ENCODE results near the gene ASB1. TPM values are rescaled to one million over a fixed set of nuclear protein-coding genes. Genes with fewer than 3 reads are reported as not detected.

ASB1 gene
- total RNA-seq, 1 experiment from 2014 or later = 24.7 TPM

DNA sequence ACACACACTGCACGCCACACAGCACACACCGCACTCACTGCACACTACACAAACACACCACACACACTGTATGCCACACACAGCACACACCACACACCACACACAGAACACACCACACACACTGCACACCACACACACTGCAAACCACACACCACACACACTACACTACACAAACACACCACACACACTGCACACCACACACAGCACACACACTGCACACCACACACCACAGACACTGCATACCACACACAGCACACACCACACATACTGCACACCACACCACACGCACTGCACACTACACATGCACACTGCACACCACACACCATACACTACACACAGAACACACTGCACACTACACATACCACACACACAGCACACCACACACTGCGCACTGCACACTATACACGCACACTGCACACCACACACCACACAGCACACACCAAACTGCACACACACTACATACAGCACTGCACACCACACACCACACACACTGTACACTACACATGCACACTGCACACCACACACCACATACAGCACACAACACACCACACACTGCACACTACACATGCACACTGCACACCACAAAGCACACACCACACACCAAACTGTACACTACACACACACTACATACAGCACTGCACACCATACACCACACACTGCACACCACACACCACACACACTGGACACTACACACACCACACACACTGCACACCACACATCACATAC lies 59.6 kb downstream of the ASB1 start:
- Histone ChIP-seq H3K4me3 (no peak overlapping the region), H3K27me3 (replicated peaks) (no peaks in the 10 kb centered on the region), H3K36me3 (no peaks in the 10 kb centered on the region), H3K4me1 (replicated peaks) (no peaks in the 10 kb centered on the region), H3K27ac (no peak overlapping the region), H3K9me3 (replicated peaks) (no peaks in the 10 kb centered on the region)
- no peak for DNase-seq (ENCODE audit: low read depth in 1 of 2, low spot score in 2 of 2)

GRCh38 chr2:238487134-238487533 lies 60.4 kb downstream of the ASB1 start:
- Histone ChIP-seq H3K4me1 (replicated peaks) (no peaks in the 10 kb centered on the region), H3K9me3 (replicated peaks) (no peaks in the 10 kb centered on the region), H3K27ac (no peak overlapping the region), H3K36me3 (no peaks in the 10 kb centered on the region), H3K27me3 (replicated peaks) (no peaks in the 10 kb centered on the region), H3K4me3 (no peak overlapping the region)
- peak in 1 of 2 experiments; percentile 31 for DNase-seq (ENCODE audit: low read depth in 1 of 2, low spot score in 2 of 2)

GRCh38 chr2:238487652-238488346 lies 61.1 kb downstream of the ASB1 start:
- peak in 1 of 2 experiments; percentile 27 for DNase-seq (ENCODE audit: low read depth in 1 of 2, low spot score in 2 of 2)
- H3K9me3 ChIP-seq (replicated peaks) = no peaks in the 10 kb centered on the region
- H3K4me1 ChIP-seq (replicated peaks) = no peaks in the 10 kb centered on the region
- no peak overlapping the region for H3K27ac ChIP-seq
- no peaks in the 10 kb centered on the region for H3K36me3 ChIP-seq
- H3K27me3 ChIP-seq (replicated peaks) = no peaks in the 10 kb centered on the region
- no peak overlapping the region for H3K4me3 ChIP-seq

DNA sequence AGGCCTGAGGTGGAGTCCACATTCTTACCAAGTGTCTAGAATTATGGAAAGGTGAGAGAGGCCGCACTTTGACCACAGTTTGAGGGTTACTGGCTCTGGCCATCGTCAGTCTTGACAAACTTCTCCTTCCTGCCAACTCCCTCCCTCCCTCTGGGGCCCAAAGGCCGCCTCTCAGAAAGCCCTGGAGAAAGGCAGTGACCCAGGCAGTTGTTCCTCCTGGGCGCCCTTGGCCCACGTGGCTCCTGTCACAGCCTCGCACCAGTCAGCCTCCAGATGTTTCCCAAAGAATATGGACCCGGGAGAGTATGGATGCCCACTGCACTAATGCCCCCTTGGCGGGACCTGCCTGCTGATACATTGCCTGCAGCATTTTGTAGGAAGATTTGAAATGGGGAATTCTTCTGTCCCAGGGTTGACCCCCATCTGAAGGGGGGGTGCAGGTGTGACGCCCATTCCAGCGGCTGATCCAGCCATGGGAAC lies 61.7 kb downstream of the ASB1 start:
- Histone ChIP-seq H3K27me3 (replicated peaks) (no peaks in the 10 kb centered on the region), H3K27ac (no peak overlapping the region), H3K9me3 (replicated peaks) (no peaks in the 10 kb centered on the region), H3K4me1 (replicated peaks) (no peaks in the 10 kb centered on the region), H3K36me3 (no peaks in the 10 kb centered on the region), H3K4me3 (no peak overlapping the region)
- peak in 1 of 2 experiments; percentile 30 for DNase-seq (ENCODE audit: low read depth in 1 of 2, low spot score in 2 of 2)

DNA sequence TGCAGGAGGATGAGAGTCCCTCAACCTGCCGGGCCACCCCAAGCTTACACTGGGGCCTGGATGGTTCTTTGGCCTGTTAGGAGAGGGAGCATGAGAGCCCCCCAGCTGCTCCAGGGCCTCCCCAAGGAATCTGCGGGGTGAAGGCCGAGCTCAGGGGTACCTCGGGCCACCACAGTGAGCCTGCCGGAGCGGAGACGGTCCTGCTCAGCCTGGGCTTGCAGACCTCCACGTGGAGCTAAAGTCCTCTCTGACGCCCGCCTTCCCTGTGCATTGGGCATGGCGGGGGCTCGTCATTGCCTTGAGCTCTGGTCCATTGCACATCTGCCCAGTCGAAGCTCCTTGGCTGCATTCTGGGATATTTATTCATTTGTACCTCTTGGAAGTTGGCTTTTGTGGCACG lies 62.7 kb downstream of the ASB1 start:
- H3K9me3 ChIP-seq (replicated peaks) = no peaks in the 10 kb centered on the region
- DNase-seq (ENCODE audit: low read depth in 1 of 2, low spot score in 2 of 2) = peak in 1 of 2 experiments; percentile 28
- H3K4me3 ChIP-seq = no peak overlapping the region
- H3K4me1 ChIP-seq (replicated peaks) = no peaks in the 10 kb centered on the region
- H3K36me3 ChIP-seq = no peaks in the 10 kb centered on the region
- no peak overlapping the region for H3K27ac ChIP-seq
- H3K27me3 ChIP-seq (replicated peaks) = 0 out of 2 replicates have a peak, but pooled peaks cover 2% of the 10 kb centered on the region

DNA sequence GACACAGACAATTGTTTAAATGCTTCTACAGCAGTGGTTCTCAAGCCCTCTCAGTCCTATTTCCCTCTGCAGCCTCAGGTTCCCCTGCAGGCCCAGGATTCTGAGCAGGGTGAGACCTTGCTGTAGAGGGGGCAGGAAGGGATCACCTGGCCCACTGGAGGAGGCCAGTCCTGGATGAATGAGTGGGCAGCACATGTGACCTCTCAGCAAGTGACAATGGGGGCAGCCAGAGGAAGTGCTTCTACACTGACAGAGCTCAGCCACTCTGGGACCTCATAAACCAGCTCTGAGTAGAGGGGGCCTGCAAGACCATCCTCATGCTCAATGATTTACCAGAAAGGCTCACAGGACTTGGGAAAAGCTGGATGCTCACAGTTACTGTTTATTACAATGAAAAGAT lies 63.2 kb downstream of the ASB1 start:
- no peaks in the 10 kb centered on the region for H3K4me1 ChIP-seq (replicated peaks)
- DNase-seq (ENCODE audit: low read depth in 1 of 2, low spot score in 2 of 2) = peak in 1 of 2 experiments; percentile 22
- H3K9me3 ChIP-seq (replicated peaks) = no peaks in the 10 kb centered on the region
- no peak overlapping the region for H3K4me3 ChIP-seq
- no peak overlapping the region for H3K27ac ChIP-seq
- H3K27me3 ChIP-seq (replicated peaks) = 0 out of 2 replicates have a peak, but pooled peaks cover 2% of the 10 kb centered on the region
- H3K36me3 ChIP-seq = no peaks in the 10 kb centered on the region

- H3K9me3 ChIP-seq (replicated peaks) = no peaks in the 10 kb centered on the region
- DNase-seq (ENCODE audit: low read depth in 1 of 2, low spot score in 2 of 2) = peak in 1 of 2 experiments; percentile 12
- H3K4me3 ChIP-seq = no peak overlapping the region
- 0 out of 2 replicates have a peak, but pooled peaks cover 2% of the 10 kb centered on the region for H3K27me3 ChIP-seq (replicated peaks)
- no peaks in the 10 kb centered on the region for H3K36me3 ChIP-seq
- H3K4me1 ChIP-seq (replicated peaks) = no peaks in the 10 kb centered on the region
- H3K27ac ChIP-seq = no peak overlapping the region
These were observed 66.1 kb downstream of the ASB1 start for GRCh38 chr2:238492840-238493239.

- H3K4me1 ChIP-seq (replicated peaks) = no peaks in the 10 kb centered on the region
- H3K4me3 ChIP-seq = no peak overlapping the region
- H3K27ac ChIP-seq = no peak overlapping the region
- DNase-seq (ENCODE audit: low read depth in 1 of 2, low spot score in 2 of 2) = peak in 1 of 2 experiments; percentile 16
- 0 out of 2 replicates have a peak, but pooled peaks cover 2% of the 10 kb centered on the region for H3K27me3 ChIP-seq (replicated peaks)
- no peaks in the 10 kb centered on the region for H3K9me3 ChIP-seq (replicated peaks)
- H3K36me3 ChIP-seq = no peaks in the 10 kb centered on the region
These were observed 66.7 kb downstream of the ASB1 start for GRCh38 chr2:238493411-238493810.

- H3K4me1 ChIP-seq (replicated peaks) = no peaks in the 10 kb centered on the region
- H3K9me3 ChIP-seq (replicated peaks) = no peaks in the 10 kb centered on the region
- H3K27me3 ChIP-seq (replicated peaks) = 0 out of 2 replicates have a peak, but pooled peaks cover 2% of the 10 kb centered on the region
- H3K4me3 ChIP-seq = no peak overlapping the region
- DNase-seq (ENCODE audit: low read depth in 1 of 2, low spot score in 2 of 2) = peak in 1 of 2 experiments; percentile 32
- H3K27ac ChIP-seq = no peak overlapping the region
- no peaks in the 10 kb centered on the region for H3K36me3 ChIP-seq
These were observed 67.3 kb downstream of the ASB1 start for GRCh38 chr2:238493880-238494572.

DNA sequence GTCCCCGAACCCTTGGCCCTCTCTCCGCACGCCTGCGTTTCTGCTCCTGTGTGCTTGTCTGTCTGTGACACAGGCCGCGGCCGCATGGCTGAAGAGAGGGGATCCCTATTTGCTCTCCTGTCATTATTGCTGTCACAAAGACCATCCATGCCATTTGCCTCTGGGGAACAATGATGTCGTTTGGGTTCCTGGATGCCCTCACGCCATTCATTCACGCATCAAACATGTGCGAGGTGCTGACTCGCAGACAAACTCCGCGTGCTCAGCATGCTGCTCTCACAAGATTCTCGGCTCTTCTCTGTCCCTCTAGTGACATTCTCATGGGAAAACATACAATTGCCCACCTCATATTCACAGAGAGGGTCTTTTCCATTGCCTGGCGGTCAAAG lies 67.8 kb downstream of the ASB1 start:
- DNase-seq (ENCODE audit: low read depth in 1 of 2, low spot score in 2 of 2) = no peak
- Histone ChIP-seq H3K27me3 (replicated peaks) (0 out of 2 replicates have a peak, but pooled peaks cover 2% of the 10 kb centered on the region), H3K9me3 (replicated peaks) (no peaks in the 10 kb centered on the region), H3K4me1 (replicated peaks) (no peaks in the 10 kb centered on the region), H3K4me3 (no peak overlapping the region), H3K36me3 (no peaks in the 10 kb centered on the region), H3K27ac (no peak overlapping the region)

GRCh38 chr2:238495422-238495821 lies 68.7 kb downstream of the ASB1 start:
- Histone ChIP-seq H3K27ac (no peak overlapping the region), H3K4me1 (replicated peaks) (no peaks in the 10 kb centered on the region), H3K4me3 (no peak overlapping the region), H3K9me3 (replicated peaks) (no peaks in the 10 kb centered on the region), H3K27me3 (replicated peaks) (0 out of 2 replicates have a peak, but pooled peaks cover 2% of the 10 kb centered on the region), H3K36me3 (no peaks in the 10 kb centered on the region)
- DNase-seq (ENCODE audit: low read depth in 1 of 2, low spot score in 2 of 2) = peak in 1 of 2 experiments; percentile 19

GRCh38 chr2:238496756-238497609 lies 70.3 kb downstream of the ASB1 start:
- no peaks in the 10 kb centered on the region for H3K36me3 ChIP-seq
- no peak overlapping the region for H3K27ac ChIP-seq
- 0 out of 2 replicates have a peak, but pooled peaks cover 2% of the 10 kb centered on the region for H3K27me3 ChIP-seq (replicated peaks)
- H3K9me3 ChIP-seq (replicated peaks) = no peaks in the 10 kb centered on the region
- no peak overlapping the region for H3K4me3 ChIP-seq
- peak in 1 of 2 experiments; percentile 36 for DNase-seq (ENCODE audit: low read depth in 1 of 2, low spot score in 2 of 2)
- no peaks in the 10 kb centered on the region for H3K4me1 ChIP-seq (replicated peaks)

DNA sequence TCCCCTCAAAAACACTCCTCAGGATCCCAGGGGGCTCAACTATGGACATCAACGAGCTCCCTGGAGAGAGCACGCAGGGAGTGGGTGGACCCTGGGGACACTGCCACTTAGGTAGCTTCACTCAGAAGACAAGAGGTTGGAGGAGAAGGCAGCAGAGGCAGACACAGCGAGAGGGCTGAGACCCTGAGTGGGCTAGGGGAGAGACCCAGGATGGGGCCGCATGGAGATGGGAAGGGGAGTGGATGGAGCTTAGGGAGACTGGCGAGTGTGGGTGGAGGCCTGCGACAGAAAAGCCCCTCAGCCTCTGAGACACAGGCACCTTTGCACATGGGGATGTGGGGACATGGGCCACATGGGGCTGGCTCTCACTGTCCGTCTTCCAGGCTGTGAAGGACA lies 70.9 kb downstream of the ASB1 start:
- H3K36me3 ChIP-seq = no peaks in the 10 kb centered on the region
- H3K27ac ChIP-seq = no peak overlapping the region
- no peak overlapping the region for H3K4me3 ChIP-seq
- no peaks in the 10 kb centered on the region for H3K4me1 ChIP-seq (replicated peaks)
- 0 out of 2 replicates have a peak, but pooled peaks cover 2% of the 10 kb centered on the region for H3K27me3 ChIP-seq (replicated peaks)
- peak in 1 of 2 experiments; percentile 34 for DNase-seq (ENCODE audit: low read depth in 1 of 2, low spot score in 2 of 2)
- H3K9me3 ChIP-seq (replicated peaks) = no peaks in the 10 kb centered on the region

All from SJSA1 (cell line).